Stimulated activated CD4-positive, alpha-beta T cell treated with anti-CD3 and anti-CD28 coated beads, Interleukin-15, amount 100 ng/mL, for 48 hours (primary cell): ENCODE data around the gene TGM3.

Experiments used
- DNase-seq, 2 donors: peaks; one replicate each; pipeline ENCODE4 v3.0.0-alpha.2; 2020; ENCODE audit warnings: low read depth in 2 of 2

The TGM3 gene

GRCh38 chr20:2380601-2381000 is 84.8 kb downstream of the TGM3 start, which contains the start of gene TGM6:
Gene TGM6 (plus strand): TSS chr20:2380901. CDS start chr20:2380969, 68 bp downstream.
- DNase-seq: no peak

- DNase-seq: no peak
Measured at GRCh38 chr20:2381303-2381702, 85.5 kb downstream of the TGM3 start.

DNA sequence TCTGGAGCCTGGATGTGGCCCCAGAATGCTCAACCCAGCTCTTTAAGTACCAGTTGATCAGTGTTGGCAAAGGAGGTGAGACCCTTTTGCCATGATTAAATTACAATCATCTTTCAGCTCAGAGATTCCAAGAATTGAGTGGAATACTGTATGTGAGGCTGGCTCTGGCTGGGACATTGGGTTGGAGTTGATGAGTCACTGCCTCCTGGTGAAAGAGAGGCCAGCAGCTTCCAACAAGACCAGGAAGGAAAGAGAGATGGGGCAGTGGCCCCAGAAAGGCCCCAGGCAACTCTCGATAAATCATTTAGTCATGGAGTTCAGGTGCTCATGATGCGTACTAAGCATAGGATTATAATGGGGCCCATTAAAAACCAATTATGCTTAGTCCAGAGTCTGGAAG is 87.0 kb downstream of the TGM3 start:
- DNase-seq: no peak

- DNase-seq: no peak
Measured at GRCh38 chr20:2385026-2385425, 89.2 kb downstream of the TGM3 start.

DNA sequence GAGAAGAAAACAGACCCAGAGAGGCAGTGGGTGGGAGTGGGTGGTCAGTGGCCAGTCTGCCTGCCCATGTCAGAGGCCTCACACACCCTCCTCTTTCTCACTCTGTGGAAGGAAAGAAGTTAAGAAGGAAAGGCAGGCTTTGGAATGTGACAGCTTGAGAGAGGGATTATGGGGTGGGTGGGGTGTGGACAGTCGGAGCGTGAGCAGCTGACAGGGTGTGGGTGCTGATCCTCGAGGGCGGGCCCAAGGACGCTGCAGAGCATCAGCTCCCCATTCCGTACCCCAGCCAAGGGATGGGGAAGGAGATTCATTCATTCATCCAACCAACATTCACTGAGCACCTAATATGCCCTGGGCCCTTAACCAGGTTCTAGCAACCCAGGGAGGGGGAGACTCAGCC is 89.7 kb downstream of the TGM3 start:
- DNase-seq: no peak

DNA sequence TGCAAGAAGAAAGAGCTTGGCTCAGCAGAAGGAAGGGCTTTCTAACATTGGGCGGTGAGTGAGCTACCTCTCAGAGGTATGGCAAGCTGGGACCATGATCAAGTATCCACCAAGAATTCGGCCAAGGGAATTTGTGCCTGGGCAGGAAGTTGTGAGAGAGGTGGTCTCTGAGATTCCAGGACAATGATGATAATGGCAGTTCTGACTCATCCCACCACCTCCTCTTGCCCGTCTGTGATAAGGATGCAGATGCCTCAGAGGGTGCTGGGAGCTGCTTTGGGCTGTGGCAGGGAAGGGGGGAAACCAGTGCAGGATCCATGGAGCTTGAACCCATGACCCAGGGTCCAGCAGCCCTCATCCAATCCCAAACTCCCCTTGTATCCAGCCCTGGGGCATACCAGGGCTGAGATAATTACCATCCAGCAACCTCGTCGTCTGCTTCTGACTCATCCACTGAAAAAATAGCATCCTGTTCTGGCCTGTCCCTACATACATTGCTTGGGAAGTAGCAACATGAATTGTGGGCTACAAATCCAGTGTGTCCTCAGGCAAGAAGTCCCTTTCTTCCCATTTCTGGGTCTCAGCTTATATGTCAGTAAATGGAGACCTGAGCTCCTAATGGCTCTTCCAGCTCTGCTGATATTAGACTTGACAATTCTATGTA is 90.8 kb downstream of the TGM3 start:
- no peak for DNase-seq

DNA sequence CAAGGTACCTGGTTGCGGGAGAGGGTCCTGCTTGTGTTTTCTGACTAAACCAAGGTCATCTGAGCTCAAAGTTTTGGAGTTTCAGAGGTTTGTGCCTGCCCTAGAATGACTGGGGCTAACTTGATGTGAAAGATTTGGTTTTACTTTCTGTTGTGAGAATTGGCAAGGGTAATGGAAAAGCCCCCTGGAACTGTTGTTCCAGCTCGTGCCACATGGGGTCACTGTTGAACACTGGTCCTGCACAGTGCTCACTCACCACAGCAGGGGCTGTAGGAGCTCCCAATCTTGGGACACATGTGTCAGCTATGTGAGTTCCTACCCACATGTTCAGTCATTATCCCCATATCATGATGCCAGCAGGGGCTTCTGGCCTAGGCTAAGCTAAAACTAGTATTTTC is 91.4 kb downstream of the TGM3 start:
- DNase-seq: peak; percentile 47 to 51

DNA sequence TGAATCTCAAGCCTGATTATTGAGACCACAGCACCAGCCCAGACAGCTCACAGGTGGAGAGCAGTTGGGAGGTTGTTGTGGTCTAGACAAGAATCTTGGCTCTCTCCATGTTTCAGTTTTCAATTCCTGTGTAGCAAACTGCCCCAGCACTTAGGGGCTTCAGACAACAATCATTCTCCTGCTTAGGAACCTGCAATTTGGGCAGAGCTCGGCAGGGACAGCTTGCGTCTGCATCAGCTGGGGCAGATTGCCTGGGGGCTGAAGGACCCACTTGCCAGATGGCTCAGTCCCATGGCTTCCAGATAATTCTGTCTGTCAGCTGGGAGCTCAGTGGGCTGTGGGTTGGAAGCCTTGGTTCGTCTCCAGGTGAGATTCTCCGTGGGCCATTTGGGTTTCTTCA is 91.8 kb downstream of the TGM3 start:
- no peak for DNase-seq
